ENCODE data around the gene TMEM11.
"Not testable (repeated sequence)": the region's sequence is repeated elsewhere in the genome, so short reads cannot be mapped to it uniquely, and the experiment has no call there.

The TMEM11 gene

DNA sequence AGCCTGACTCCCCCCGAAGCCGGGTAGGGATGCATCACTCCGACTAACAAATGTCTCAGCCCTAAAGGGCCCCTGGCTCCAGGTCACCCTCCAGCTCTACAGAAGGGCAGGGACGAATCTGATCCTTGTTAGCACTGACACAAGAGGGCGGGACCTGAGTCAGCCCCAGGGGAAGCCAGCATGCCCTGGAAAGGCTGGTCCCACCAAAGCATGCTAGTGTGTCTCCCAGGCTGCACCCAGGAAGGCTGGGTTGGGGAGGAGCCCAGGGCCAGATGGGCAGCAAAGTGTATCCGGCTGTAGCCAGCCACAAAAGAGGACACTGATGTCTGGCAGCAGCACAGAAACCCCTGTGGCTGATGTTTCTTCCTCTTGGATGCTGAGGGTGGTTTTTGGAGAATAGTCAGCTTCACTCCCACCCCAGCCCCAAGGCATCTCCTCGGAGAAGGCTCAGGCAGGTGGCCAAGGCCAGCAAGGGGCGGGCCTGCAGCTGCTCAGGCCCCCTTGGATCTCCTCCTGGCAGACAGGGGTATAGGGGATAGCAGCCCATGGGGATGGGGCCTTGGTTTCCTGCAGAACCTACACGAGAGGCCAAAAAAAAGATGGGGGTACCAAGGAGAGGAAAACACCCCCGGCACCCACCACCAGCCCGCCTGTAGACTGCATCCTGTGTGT lies 28.2 kb upstream of the TMEM11 start:
- no peak for DNase-seq

DNA sequence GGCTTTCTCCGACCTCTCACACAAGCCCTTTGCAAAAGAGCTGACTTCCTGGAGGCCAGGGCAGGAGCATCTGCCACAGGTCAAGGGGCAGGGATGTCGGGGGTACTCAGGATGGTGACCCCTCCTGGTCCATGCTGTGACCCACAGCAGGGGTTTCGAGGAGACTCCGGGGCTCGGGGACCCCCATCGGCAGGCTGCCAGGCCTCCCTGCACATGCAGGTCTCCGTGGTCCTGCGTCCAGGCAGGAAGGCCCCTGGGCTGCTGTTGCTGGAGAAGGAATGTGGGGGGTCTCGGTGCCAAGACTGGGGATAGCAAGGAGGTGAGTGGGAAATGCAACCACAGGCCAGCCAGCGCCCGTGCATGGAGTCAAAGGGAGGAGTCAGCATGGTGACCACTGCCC lies 27.6 kb upstream of the TMEM11 start:
- no peak for DNase-seq

DNA sequence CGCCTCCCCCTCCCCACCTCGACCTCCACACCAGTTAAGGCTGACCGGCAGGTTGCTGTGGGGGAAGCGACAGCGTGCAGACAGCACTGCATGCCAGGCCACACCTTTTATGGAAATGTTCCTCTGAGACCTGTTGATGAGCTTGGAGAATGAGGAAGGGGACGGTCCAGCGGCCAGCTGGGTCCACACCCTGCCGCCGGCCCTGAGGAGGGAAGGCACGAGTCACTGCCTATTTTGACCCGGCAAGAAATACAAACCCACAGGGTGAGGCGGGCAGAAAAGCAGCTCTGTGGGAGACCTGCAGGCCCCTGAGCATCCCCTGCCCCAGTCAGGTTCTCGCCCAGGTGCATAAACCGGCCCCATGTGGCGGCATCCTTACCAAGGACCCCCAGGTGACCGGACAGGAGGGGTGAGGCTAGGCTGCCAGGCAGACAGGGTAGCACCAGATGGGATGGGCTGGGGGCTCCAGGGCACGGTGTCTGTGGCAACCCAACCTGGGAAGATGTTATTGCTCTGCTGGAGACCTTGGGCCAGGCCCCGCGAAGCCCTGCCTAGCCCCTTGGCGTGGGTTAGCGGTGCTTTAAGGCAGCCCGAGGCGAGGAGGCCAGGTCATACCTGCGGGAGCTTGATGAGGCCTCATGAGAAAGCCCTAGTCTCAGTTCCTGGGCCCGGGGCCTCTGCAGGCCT lies 26.6 kb upstream of the TMEM11 start:
- no peak for DNase-seq

DNA sequence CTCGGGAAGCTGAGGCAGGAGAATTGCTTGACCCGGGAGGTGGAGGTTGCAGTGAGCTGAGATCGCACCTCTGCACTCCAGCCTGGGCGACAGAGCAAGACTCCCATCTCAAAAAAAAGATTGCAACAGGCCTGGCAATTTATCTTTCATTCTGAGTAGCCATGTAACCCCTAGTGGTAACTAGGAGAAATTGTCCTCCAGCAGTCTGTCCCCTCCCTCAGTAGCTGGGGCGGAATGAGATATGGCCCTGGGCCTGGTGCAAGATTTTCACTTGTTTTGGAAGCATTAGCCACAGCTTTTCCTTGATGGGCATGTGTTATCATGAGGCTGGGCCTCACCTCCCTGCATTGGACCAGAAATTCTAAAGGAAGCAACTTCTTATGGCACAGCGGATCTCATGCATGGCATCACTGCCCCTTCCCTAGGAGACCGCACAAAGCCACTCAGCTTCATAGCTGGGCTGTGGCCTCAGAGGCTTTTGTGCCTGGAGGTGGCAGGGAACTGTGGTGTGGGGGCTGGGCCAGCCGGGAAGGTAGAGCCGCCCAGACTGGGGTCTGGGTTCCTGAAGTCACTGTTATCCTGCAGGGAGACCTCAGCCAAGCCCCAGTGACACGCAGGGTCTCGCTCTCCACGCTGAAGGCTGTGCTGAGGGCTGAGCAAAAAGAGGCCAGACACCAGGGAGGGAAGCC lies 25.9 kb upstream of the TMEM11 start:
- DNase-seq: no peak

DNA sequence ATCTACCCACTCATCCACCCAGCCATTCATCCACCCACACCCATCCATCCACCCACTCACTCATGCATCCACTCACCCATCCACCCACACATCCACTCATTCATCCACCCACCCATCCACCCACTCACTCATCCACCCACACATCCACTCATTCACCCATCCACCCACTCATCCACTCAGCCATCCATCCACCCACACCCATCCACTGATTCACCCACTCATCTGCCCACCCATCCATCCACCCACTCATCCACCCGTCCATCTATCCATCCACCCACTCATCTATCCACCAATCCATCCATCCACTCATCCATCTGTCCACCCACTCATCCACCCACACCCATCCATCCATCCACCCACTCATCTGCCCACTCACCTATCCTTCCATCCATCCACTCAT lies 22.0 kb upstream of the TMEM11 start:
- DNase-seq: no peak

DNA sequence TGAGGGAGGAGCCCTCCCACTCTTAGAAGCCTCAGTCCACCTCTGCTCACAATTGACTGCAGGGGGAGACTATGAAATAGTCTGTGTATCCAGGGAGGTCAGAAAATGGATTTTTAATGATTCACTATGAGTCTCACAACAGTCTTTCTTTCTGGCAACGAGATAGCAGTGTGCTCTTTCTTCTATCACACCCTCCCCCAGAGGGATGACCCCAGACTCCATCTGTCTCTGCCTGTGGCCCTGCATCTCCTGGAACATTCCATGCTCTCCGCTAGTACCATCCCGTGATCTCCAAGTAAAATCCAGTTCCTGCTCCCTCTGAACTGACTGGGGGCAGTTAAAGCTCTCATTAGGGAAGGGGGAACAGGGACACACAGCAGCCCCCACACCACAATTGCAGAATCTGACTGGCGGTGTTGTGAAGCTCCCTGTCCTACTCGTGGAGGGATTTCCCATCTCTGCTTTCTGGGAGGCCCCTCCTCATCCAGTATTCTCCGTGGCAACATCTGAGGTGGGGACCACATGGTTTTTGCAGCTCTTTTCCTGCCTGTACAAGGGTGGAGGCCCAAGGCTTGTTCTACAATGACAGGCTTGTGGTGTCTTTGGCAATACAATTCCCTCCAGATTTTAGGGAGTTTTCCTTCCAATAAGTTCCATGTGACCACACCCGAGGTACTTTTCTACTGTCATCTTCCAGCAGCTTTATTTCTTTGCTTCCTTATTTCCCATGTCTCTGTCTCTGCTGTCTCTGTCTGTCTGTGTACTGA lies 19.8 kb upstream of the TMEM11 start:
- DNase-seq: no peak

DNA sequence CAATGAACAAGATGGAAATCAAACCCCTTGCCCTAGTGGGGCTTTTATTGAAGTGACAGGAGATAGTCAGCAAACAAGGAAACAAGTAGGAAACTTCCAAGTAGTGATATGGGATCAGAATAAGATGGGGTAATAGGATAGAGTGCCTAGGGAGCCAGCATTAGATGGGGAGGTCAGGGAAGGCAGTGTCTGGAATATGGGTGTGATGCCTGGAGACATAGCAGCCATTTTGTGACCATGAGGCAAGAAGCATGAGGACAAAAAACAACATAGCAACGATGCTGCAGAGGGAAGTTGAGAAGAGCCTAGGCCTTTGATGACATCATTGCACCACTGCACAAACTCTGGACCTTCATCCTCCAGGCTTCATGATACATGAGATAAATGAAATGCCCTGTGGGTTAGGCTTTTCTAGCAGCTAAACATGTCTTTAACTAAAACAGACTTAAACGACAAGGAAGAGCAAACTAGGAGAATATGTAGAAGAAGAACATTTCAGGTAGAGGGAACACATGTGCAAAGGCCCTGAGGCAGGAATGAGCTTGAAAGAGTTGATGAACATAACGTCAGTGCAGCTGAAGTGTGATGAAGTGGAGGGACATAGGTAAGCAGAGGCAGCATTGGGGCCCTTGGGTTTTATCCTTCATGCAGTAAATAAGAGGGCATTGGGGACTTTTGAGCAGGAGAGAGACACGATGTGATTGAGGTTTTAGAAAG lies 18.2 kb upstream of the TMEM11 start:
- no peak for DNase-seq

DNA sequence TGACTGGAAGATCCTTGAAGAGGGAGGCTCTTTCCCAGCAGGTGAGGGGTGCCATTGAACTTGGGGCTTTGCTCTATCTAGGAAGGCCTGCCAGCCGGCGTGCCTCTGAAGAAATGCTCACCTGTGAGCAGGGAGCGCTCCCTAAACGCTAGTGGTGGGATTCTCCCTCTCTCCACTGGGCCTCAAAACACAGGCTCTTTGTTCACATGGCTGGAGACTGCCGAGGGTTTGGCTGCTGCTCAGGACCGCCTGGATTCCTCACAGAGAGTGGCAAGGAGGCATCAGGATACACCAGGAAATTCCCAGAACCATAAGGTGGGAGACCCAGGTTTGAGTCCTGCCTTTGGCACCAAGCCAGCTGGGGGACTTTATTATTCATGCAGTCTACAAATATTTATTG lies 17.6 kb upstream of the TMEM11 start:
- no peak for DNase-seq

DNA sequence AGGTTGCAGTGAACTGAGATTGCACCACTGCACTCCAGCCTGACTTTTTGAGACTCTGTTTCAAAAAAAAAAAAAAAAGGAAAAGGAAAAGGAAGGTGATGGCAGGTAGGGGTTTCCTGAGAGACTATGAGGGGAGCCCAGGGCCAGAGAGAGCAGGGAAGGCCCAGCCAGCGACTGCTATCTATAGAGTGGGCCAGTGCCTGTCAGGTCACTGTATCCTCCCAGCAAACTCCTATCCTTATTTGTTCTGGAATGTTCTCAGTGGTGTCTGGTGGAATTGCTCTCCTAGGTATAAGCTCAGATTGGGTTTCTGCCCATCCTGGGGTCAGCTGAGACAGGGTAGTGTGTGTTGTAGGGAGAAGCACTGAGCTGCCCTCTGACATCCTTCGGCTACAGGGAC lies 14.9 kb upstream of the TMEM11 start:
- no peak for DNase-seq

DNA sequence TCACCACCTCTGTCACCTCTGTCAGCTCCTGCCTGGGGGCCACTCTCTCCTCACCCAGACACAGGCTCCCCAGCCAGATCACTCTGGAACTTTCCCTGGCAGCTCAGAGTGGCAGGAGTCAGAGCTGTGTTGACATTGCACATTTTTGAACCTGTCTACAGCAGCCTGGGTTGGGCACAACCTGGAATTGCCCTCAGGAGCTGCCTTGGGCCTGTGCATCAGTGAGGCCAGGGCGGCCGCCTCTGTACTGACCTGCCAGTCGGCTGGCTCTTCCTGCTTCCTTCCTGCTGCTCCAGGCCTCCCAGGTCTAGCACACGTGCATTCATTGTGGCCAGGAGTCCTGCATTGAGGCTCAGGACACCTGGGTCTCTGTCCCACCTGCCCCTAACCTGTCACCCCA lies 14.2 kb upstream of the TMEM11 start:
- no peak for DNase-seq

DNA sequence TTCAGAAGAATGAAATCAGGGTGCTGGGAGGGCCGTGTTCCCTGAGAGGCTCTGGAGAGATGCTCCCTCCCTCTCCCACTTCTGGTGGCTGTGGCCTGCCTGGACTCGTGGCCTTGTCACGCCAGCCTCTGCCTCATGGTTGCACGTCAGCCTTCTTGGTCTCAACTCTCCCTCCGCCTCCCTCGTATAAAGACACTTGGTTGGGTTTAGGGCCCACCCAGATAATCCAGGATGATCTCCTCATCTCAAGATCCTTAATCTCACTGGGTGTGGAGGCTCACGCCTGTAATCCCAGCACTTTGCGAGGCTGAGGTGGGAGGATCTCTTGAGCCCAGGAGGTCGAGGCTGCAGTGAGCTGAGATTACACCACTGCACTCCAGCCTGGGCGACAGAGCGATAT lies 13.3 kb upstream of the TMEM11 start:
- not testable (repeated sequence) for DNase-seq

DNA sequence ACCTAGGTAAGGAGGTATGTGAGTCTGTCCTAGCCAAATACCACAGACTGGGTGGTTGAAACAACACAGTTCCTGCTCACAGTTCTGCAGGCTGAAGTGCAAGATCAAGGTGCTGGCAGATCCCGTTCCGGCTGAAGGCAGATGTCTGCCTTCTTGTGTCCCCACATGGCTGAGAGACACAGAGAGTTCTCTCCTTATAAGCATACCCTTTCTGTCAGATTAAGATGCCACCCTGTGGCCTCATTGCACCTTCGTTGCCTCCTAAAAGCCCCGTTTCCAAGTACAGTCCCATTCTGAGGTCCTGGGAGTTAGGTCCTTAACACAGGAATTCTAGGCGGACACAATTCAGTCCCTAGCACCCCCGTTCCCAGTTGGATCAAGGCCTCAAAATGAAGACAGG lies 9.1 kb upstream of the TMEM11 start:
- DNase-seq: no peak

DNA sequence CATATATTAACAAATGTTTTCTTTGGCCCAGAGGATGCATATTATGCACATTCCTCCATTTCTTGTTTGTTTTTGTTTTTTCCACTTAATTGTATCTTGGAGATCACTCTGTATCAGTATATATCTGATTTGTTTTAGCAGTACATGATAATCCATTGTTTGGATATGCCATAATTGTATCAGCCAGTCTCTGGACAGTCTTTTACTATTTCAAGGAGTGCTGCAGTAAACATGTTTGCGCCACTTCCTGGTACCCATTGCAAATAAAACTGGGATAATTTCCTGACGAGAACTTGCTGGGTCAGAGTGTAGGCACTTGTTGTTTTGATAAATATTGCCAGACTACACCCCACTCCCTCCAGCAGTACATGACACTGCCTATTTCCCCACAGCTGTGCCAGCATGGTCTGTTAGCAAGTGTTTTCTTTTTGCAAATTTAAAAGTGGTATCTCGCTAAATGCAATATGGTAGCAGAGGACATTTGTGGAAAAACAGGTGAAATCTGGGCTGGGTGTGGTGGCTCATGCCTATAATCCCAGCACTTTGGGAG lies 4.9 kb upstream of the TMEM11 start:
- DNase-seq: no peak

DNA sequence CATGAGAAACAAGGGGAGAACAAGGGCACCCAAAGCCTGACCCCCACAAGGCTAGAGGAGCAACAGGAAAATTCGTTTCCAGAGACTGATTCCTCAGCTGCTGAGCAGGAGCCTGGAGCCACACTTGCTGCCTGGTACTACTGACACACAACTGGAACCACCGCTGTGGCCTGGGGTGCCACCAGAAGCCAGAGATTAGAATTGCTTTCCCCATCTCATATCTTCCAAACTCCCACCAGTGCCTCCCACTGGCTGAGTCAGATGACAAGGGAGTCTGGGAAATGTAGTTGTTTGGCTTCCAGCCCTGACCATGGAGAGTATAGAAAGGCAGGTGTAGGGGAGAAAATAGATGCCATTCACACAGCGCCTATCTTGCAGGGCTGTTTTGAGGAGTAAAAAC lies 4.1 kb upstream of the TMEM11 start:
- DNase-seq: no peak

DNA sequence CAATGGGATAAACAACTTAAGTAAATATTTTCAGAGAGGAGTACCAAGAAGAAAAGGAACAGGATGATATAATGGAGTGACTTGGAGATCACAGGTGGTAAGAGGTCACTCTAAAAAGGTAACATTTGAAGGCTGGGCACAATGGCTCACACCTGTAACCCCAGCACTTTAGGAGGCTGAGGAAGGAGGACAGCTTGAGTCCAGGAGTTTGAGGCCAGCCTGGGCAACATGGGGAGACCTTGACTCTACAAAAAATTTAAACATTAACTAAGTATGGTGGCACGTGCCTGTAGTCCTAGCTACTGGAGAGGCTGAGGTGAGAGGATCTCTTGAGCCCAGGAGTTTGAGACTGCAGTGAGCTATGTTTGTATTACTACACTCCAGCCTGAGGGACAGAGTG lies 3.4 kb upstream of the TMEM11 start:
- no peak for DNase-seq

DNA sequence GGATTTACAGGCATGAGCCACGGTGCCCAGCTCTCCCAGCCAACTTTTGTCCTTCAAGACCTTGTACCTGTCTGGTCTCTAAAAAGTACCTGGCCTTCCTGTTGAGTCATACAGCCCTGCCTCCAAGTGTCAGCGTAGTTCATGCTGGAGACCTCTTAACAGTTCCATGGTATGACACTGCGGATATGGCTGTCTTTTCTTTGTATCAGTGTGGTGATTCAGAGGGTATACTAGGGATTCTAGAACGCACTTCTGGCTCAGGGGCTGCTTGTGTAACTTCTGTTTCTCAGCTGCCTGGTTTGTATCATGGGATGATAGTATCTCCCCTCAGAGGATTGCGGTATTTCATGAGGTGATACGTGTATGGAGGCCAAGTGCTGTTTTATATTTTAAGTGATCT lies 2.0 kb upstream of the TMEM11 start:
- no peak for DNase-seq

DNA sequence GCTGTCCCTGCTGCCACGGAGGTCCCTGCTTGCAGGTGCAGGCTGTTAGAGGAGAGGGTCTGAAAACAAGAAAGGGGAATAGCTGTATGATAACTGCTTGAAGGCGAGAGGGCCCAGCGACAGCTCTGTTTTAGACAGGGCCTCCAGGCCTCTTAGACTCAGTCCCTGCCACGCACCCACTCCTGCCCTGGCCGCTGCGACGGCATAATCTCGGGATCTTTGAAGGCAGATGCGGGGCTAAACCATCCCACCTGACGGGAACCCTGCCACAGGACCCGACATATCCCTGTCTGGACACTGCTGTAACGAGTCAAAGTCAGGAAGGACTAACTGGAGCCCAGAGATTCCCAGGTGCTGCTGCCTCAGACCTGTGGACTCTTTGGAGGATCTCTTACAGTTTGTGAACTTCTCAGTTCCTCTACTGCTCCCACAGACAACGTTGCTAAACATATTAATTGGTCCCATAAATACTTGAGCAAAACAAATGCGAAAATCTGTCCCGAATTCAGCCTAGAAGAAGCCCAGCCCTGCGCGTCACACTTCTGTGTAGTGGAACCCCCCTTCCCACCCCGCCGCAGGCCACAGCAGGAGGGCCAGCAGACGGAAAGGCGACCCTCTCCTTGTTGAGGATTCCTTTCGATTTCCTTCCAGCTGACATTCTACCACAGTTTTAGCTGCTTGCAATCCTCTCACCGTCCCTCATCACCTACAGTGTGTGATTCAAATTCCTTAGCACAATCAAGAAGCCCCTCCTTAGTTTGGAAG lies 998 bp upstream of the TMEM11 start:
- DNase-seq: peak; percentile 41

DNA sequence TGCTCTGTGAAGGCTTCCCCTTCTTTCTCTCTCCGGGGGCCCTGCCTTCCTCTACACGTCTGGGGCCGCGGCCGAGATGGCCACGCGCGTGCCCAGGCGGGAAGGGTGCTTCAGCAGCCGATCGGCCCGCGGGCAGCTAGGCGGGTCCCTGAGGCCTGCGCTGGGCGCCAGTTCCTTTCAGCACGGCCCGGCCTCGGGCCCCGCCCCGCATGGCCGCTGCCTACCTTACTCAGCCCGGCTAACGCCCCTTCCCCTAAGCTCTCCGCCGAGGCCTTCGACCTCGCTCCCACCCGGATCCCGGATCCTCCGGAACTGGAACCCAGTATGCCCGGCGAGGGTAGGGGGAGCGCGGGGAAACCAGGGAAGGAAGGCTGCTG lies 335 bp downstream of the TMEM11 start:
- no peak for DNase-seq

DNA sequence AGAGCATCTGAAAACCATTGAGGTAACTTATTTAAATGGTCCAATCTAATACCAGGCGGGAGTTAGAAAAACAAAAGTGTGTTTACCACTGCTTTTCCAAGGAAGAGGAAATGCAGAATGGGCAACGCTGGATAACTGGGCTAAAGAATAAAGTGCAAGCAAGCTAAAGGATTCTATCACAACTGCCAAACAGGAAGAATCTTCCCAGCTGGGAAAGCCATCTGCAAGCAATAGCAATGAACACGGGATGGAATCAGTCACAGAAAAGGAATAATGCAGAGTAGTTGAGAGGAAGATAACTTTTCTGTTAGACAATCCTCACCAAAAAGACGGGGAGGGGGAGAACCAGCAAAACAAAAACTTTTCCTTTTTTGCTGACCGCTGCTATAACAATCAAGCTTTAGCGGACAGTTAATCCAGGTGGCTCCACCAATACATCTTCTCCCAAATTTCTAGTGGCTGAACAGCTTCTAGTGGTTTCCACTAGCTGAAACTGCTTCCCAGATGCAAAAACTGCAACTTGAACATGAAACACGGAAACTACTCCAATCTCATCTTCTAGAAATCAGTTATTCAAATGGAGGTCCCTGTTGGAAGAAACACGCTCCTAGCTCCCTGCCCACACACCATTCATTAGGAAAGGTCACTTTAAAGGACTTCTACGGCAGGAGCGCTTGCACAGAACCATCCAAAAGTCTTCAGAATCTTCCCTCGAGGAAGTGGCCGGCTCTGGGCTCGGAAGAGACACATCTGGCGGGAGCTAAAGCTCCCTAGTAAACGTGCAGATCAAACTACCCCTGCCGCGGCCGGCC lies 929 bp downstream of the TMEM11 start:
- DNase-seq: no peak

DNA sequence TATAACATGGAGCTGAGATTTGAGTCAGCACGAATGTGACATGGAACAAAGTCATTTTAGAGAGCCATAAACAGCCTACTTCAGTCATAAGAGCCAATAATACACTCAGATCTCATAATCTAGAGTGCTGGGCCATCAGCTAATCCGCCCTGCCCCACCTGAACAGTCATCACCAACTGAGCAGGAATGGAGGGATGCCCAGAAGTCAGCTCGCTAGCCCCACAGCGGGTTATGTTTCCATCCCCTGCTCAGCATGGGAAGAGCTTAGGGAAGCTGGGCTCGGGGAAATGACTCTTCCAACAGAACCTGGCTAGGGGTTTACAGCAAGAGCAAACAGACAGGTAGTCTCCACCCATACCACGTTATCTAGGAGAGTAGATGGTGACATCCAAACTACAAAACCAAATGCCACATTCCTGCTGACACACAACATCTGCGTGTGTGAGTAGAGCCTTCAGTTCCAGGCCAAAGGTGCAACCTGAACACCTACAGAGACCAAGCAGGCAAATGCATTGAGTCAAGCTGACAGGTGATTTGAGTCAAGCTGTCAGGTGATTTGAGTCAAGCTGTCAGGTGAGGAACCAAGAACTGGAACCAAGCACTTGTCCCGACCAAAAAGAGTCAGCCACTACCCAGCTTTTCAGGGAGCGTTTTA lies 2.0 kb downstream of the TMEM11 start:
- DNase-seq: no peak

Data from midbrain (tissue), 1 donor.